GM12865 (cell line): ENCODE data around the gene TSPO2.

ENCODE experiments used
- DNase-seq: peaks from one replicate; pipeline ENCODE4 v3.0.0; 2010; ENCODE audit warnings: low read depth
- H3K4me3 ChIP-seq: 2 replicates; pipeline ENCODE4 v1.5.1; 2011; ENCODE audit warnings: mild to moderate bottlenecking, low read depth, low read length, control low read depth
- TF ChIP-seq, protein P1 (sequence below): IDR thresholded peaks from 2 replicates; pipeline ENCODE4 v1.5.1; 2011; ENCODE audit warnings: low read length, control low read depth, low read depth, inconsistent platforms; ENCODE audit not compliant: insufficient read depth; ENCODE audit errors: missing control alignments

The TSPO2 gene

DNA sequence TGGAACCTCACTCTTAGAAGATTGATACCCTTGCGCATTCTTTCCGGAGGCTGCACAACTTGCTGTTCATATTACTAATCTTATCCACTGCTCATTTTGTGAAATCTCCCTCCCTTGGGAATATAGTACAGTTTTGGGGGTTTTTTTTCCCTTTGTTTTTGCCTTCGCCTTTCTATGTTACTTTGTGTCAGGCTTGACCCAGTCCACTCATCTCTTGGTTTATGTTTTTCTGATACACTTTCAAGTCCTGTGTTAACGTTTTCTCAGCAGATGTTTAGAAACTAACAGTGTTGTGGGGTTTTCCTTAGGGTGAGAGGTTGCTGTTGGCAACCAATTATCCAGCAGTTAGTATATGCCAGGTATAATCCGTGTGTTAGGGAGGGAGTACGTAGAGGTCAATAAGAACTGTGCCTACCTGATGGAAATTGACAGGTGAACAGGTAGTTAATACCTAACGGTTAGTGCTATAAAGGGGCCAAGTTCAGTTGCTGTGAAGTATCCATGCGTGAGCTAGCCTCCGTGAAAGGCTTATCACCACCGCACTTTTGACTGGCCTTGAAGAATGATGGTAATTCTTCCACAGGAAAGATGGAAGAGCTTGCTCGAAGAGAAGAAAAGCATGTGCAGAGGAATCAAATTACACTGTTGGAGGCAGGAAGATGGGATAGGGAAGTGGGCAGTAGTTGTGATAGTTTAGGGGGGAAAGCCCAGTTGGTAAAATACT, 31.9 kb downstream of the TSPO2 start:
- DNase-seq, result peak; percentile 38
- TF ChIP-seq, protein P1, sequence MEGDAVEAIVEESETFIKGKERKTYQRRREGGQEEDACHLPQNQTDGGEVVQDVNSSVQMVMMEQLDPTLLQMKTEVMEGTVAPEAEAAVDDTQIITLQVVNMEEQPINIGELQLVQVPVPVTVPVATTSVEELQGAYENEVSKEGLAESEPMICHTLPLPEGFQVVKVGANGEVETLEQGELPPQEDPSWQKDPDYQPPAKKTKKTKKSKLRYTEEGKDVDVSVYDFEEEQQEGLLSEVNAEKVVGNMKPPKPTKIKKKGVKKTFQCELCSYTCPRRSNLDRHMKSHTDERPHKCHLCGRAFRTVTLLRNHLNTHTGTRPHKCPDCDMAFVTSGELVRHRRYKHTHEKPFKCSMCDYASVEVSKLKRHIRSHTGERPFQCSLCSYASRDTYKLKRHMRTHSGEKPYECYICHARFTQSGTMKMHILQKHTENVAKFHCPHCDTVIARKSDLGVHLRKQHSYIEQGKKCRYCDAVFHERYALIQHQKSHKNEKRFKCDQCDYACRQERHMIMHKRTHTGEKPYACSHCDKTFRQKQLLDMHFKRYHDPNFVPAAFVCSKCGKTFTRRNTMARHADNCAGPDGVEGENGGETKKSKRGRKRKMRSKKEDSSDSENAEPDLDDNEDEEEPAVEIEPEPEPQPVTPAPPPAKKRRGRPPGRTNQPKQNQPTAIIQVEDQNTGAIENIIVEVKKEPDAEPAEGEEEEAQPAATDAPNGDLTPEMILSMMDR, result no peak
- H3K4me3 ChIP-seq, result peak overlapping the region; percentile 99

DNA sequence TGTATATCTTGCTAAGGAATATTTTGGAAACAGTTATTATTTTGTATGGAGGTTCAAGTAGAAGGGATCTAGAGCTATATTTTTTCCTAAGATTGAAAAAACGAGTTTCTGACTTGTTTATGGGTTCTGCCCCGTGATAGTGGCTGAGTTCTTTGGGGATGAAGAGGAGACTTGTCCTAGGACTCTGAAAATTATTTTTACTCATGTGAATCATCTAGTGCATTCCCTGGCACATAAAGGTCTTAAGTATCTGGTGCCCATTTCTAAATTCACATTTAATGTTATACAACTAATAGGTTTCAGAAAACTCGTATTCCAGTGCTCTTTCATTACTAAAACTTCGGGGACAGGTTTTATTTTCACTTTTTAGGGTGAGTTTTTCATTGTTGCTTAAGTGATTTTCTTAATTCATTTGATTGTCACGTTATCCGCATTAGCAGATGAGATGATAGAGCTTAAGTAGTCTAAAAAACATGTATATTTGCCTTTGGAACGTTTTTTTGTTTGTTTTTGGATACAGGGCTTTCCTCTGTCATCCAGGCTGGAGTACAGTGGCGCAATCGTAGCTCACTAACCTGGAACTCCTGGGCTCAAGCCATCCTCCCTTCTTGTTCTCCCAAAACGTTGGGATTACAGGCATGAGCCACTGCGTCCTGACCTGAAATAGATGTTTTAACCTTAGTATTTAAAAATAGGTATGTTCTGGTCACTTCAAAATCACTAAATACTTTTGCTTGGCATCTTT, 32.6 kb downstream of the TSPO2 start:
- DNase-seq, result no peak
- peak overlapping the region; percentile 99 for H3K4me3 ChIP-seq
- TF ChIP-seq, protein P1, result no peak

DNA sequence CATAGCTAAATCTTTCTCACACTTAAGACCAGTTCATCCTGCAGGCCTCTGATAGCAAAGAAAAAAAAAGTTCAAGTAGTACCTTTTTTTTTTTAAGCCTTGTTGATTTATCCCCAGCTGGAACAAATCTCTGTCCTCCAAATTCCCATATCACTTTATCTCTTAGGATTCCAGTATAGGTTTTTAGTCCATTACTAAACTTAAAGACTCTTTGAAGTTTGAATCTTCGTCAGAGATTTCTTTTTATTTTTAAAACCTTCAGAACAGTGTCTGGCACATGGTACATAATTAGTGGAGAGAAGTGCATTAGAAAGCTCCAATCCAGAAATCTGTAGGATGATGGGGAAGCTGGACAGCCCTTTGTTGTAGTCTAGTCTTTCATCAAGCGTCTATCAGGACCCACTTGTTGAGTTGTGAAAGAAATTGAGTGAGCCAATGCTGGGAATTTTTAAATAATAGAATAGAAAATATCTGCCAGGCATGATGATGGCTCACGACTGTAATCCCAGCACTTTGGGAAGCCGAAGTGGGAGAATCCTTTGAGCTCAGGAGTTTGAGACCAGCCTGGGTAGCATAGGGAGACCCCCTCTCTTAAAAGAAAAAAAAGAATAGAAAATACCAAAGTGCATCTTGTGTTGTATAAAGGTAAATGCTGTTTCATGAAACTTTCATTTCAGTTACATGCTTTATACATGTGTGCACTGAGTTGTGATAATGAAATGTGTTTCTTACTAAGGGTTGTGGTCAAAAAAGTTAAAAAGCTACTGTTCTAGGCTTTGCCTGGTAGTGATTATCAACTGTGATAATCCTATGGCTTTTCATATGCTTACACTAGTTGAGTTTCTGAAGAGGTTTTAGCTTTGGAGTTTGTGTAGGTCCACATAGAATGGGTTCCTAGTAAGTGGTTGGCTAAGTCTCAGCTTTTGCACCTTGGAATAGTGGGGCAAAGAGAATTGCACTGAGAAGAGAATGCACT, 33.7 kb downstream of the TSPO2 start:
- DNase-seq, result no peak
- TF ChIP-seq, protein P1, result no peak
- peak overlapping the region; percentile 99; the same call in 1 of the 2 replicates for H3K4me3 ChIP-seq

- no peak overlapping the region for H3K4me3 ChIP-seq
- no peak for DNase-seq
- TF ChIP-seq, protein P1, result no peak
Observed at GRCh38 chr6:41077536-41077935, 35.3 kb downstream of the TSPO2 start.

DNA sequence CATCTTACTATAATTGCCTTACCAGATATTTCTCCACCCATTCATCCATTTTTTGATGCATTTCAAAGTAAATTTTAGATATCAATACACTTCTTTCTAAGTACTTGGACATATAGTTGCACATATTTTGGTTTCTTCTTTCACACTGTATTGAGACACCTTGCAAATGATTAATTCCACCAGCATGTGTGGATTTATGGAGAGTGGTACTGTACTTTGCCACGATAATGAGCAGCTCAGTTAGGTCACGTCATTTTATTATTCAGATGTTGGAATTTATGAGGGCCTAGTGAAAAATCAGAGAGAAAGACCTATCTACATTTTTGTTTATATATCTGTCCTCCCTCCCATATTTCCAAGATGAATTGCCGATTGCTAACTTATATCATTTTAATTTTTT, 35.8 kb downstream of the TSPO2 start:
- TF ChIP-seq, protein P1, result no peak
- DNase-seq, result no peak
- H3K4me3 ChIP-seq, result no peak overlapping the region

DNA sequence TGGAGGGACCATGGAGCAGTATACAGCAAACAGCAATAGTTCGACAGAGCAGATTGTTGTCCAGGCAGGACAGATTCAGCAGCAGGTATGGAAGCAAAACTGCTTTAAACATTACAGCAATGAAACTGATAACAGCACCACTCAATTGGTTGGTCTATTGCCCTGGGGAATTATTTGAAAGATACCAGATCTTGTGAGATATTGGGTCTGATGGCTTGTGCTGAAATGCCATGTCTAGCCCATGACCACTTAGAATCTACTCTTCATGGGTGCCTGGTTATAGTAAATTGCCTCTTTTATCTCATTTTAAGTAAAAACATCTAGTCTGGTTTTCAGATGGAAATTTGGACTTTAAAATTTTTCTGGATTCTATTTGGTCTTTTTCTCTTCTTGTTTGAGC, 36.8 kb downstream of the TSPO2 start:
- no peak overlapping the region for H3K4me3 ChIP-seq
- TF ChIP-seq, protein P1, result no peak
- DNase-seq, result no peak
